ENCODE data around the gene CMPK2. TPM values are rescaled to one million over a fixed set of nuclear protein-coding genes. Genes with fewer than 3 reads are reported as not detected.

The CMPK2 gene
- total RNA-seq, 2 donors from 2014 or later = 5.3 to 31.1 TPM

DNA sequence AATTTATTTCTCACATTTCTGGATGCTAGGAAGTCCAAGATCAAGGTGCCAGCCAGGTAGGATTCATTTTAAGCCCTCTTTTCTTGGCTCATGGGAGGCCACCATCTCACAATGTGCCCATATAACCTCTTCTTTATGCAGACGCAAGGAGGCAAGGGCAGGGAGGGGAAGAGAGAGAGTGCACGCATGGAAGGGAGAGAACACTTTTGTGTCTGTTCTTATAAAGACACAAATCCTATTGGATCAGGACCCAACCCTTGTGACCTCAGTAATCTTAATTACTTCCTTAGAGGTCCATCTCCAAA, 32.5 kb downstream of the CMPK2 start:
- Histone ChIP-seq H3K4me3 (no peak overlapping the region), H3K27me3 (replicated peaks; ENCODE audit: insufficient read depth) (no peaks in the 10 kb centered on the region), H3K27ac (no peak overlapping the region), H3K36me3 (no peaks in the 10 kb centered on the region), H3K4me1 (ENCODE audit: control insufficient read depth in 1 of 2, low read depth in 2 of 2) (no peaks in the 10 kb centered on the region), H3K9me3 (peaks cover 5% of the 10 kb centered on the region)
- ATAC-seq (ENCODE audit: insufficient number of reproducible peaks, low FRiP score, low read depth) (no peak), DNase-seq (ENCODE audit: low spot score) (no peak)
- TF ChIP-seq, protein P1, sequence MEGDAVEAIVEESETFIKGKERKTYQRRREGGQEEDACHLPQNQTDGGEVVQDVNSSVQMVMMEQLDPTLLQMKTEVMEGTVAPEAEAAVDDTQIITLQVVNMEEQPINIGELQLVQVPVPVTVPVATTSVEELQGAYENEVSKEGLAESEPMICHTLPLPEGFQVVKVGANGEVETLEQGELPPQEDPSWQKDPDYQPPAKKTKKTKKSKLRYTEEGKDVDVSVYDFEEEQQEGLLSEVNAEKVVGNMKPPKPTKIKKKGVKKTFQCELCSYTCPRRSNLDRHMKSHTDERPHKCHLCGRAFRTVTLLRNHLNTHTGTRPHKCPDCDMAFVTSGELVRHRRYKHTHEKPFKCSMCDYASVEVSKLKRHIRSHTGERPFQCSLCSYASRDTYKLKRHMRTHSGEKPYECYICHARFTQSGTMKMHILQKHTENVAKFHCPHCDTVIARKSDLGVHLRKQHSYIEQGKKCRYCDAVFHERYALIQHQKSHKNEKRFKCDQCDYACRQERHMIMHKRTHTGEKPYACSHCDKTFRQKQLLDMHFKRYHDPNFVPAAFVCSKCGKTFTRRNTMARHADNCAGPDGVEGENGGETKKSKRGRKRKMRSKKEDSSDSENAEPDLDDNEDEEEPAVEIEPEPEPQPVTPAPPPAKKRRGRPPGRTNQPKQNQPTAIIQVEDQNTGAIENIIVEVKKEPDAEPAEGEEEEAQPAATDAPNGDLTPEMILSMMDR (IDR thresholded peaks at IDR 0.05) = no peak

DNA sequence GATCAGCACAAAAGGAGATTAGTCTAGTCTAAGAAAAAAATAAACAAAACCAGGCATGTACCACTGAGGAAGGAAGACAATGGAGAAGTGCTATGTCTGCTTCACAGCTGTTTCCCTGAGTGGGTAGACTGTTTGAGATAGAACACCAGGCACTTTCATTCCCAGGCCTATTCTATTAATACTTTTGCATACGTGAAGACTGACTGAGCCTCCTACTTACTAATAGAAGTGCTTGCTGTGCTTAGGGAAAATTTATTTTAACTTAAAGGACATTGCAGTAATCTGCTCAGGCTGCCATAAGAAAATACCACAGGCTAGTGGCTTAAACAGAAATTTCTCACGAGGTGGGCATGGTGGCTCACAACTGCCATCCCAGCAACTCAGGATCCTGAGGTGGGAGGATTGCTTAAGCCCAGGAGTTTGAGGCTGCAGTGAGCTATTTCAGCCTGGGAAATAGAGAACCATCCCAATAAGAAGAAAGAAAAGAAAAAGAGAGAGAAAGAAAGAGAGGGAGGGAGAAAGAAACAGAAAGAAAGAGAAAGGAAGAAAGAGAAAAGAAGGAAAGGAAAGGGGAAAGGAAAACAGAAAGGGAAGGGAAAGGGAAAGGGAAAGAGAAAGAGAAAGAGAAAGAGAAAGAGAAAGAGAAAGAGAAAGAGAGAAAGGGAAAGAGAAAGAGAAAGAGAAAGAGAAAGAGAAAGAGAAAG, 33.0 kb downstream of the CMPK2 start:
- H3K4me1 ChIP-seq (ENCODE audit: control insufficient read depth in 1 of 2, low read depth in 2 of 2) = peaks cover 0 to 4% of the 10 kb centered on the region in 2 donors
- no peaks in the 10 kb centered on the region for H3K27me3 ChIP-seq (replicated peaks; ENCODE audit: insufficient read depth)
- H3K27ac ChIP-seq = no peak overlapping the region
- DNase-seq (ENCODE audit: low spot score) (no peak), ATAC-seq (ENCODE audit: insufficient number of reproducible peaks, low FRiP score, low read depth) (no peak)
- TF ChIP-seq, protein P1 (IDR thresholded peaks at IDR 0.05) = no peak
- H3K9me3 ChIP-seq = peaks cover 5% of the 10 kb centered on the region
- H3K36me3 ChIP-seq = no peaks in the 10 kb centered on the region
- H3K4me3 ChIP-seq = no peak overlapping the region

DNA sequence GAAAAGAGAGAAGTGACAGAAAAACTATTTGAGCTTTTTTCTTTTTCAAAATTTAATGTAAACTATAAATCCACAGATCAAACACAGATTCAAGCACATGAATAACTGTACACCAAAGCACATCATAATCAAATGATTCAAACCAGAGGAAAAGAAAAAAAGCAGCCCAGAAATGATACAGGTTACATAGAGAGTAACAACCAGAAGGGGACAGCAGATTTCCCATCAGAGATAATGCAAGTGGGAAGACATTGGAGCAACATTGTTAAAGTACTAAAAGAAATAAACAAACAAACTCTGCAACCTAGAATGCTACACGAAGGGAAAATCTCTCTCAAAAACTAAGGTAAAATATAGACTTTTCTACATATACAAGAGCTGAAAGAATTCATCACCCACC, 34.5 kb downstream of the CMPK2 start:
- DNase-seq (ENCODE audit: low spot score) (no peak), ATAC-seq (ENCODE audit: insufficient number of reproducible peaks, low FRiP score, low read depth) (no peak)
- Histone ChIP-seq H3K27me3 (replicated peaks; ENCODE audit: insufficient read depth) (no peaks in the 10 kb centered on the region), H3K36me3 (no peaks in the 10 kb centered on the region), H3K9me3 (peaks cover 5% of the 10 kb centered on the region), H3K4me1 (ENCODE audit: control insufficient read depth in 1 of 2, low read depth in 2 of 2) (peaks cover 0 to 4% of the 10 kb centered on the region in 2 donors), H3K4me3 (no peak overlapping the region), H3K27ac (no peak overlapping the region)
- TF ChIP-seq, protein P1 (IDR thresholded peaks at IDR 0.05) = no peak

DNA sequence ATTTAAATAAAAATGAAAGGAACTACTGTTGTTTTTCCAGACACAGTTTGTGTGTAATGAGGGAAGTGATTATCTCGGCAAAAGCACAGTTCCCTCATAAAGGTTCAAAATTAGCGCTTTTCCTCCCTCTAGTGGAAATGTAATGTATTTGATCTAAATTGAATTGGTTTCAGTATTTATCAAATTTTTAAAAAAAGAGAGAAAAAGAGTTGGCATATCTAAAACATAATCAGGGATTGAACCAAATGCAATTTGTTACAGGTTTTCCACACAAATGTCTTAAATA, 37.5 kb downstream of the CMPK2 start:
- ATAC-seq (ENCODE audit: insufficient number of reproducible peaks, low FRiP score, low read depth) = no peak
- no peak for DNase-seq (ENCODE audit: low spot score)
- Histone ChIP-seq H3K9me3 (peaks cover 5% of the 10 kb centered on the region), H3K27ac (no peak overlapping the region), H3K36me3 (no peaks in the 10 kb centered on the region), H3K27me3 (replicated peaks; ENCODE audit: insufficient read depth) (no peaks in the 10 kb centered on the region), H3K4me3 (no peak overlapping the region), H3K4me1 (ENCODE audit: control insufficient read depth in 1 of 2, low read depth in 2 of 2) (peaks cover 0 to 4% of the 10 kb centered on the region in 2 donors)
- TF ChIP-seq, protein P1 (IDR thresholded peaks at IDR 0.05) = no peak

DNA sequence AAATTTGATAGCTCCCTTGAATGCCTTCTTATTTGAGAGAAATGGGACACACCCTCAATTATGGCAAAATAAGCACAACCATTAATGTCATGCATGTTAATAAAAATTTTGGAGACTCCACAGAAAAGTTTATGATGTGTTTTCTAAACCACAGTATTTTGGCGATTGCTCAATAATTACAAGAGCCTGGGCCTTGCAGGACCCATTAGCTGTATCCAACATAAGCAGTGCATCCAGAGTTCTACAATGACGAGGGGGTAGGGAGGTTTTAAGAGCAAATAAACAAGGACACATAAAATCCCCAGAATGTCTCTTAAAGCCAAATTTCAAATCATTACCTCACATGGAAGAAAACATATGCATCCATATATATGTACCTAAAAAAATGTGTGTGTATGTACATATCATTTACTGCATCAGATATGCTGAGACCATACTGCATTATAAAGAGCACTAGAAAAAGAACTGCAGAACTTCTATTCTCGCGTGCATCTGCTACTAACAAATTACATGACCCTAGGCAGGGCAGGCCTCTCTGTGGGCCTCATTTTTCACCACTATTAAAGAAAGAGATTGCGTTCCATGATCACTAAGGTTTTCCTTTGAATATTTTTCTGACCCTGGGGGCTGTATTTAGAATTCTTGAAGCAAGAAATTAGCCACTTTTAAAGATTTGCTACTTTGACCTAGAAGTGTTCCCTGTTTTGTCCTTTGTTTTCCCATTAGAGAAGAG, 38.0 kb downstream of the CMPK2 start:
- no peak for ATAC-seq (ENCODE audit: insufficient number of reproducible peaks, low FRiP score, low read depth)
- no peak for DNase-seq (ENCODE audit: low spot score)
- peaks cover 0 to 4% of the 10 kb centered on the region in 2 donors for H3K4me1 ChIP-seq (ENCODE audit: control insufficient read depth in 1 of 2, low read depth in 2 of 2)

More for the DNA sequence above, 38.0 kb downstream of the CMPK2 start:
- Histone ChIP-seq H3K27me3 (replicated peaks; ENCODE audit: insufficient read depth) (no peaks in the 10 kb centered on the region), H3K36me3 (no peaks in the 10 kb centered on the region), H3K9me3 (peaks cover 5% of the 10 kb centered on the region), H3K27ac (no peak overlapping the region), H3K4me3 (no peak overlapping the region)
- TF ChIP-seq, protein P1 (IDR thresholded peaks at IDR 0.05) = no peak

Data from thoracic aorta (tissue), 2 donors.